Smooth muscle cell (in vitro differentiated cells): Measurements from ENCODE around the gene LRRC4. TPM values are rescaled to one million over a fixed set of nuclear protein-coding genes. Genes with fewer than 3 reads are reported as not detected.

ENCODE experiments used
- DNase-seq: peaks from one replicate; lab custom pipeline; 2025; ENCODE audit not compliant: unreplicated experiment; lab: John Stamatoyannopoulos, UW
- H2AFZ ChIP-seq: fragments of 200-600 bp; sonication (generic); 2 replicates; pipeline ENCODE4 v1.6.0; 2016; ENCODE audit warnings: antibody characterized with exemption, low read depth, mild to moderate bottlenecking
- H3F3A ChIP-seq: fragments of 200-600 bp; sonication (generic); 2 replicates; pipeline ENCODE4 v1.6.0; 2017; ENCODE audit warnings: antibody characterized with exemption, low read depth
- H3K27ac ChIP-seq: fragments of 200-600 bp; sonication (generic); 2 replicates; pipeline ENCODE4 v1.5.1; 2016; ENCODE audit warnings: low read depth, mild to moderate bottlenecking
- H3K27me3 ChIP-seq: fragments of 200-600 bp; sonication (generic); 2 replicates; pipeline ENCODE4 v1.6.1; 2016; ENCODE audit warnings: low read depth, mild to moderate bottlenecking
- H3K36me3 ChIP-seq: fragments of 200-600 bp; sonication (generic); 2 replicates; pipeline ENCODE4 v1.5.1; 2016; ENCODE audit warnings: low read depth
- H3K4me1 ChIP-seq: fragments of 200-600 bp; sonication (generic); 2 replicates; pipeline ENCODE4 v1.5.1; 2016; ENCODE audit warnings: low read depth
- H3K4me2 ChIP-seq: fragments of 200-600 bp; sonication (generic); 2 replicates; pipeline ENCODE4 v1.6.0; 2016; ENCODE audit warnings: mild to moderate bottlenecking
- H3K4me3 ChIP-seq: fragments of 200-600 bp; sonication (generic); 2 replicates; pipeline ENCODE4 v1.5.1; 2016; ENCODE audit warnings: mild to moderate bottlenecking
- H3K79me2 ChIP-seq: fragments of 200-600 bp; sonication (generic); 2 replicates; pipeline ENCODE4 v1.6.0; 2016; ENCODE audit warnings: low read depth, mild to moderate bottlenecking
- H3K9ac ChIP-seq: fragments of 200-600 bp; sonication (generic); 2 replicates; pipeline ENCODE4 v1.6.0; 2016; ENCODE audit warnings: low read depth
- H3K9me3 ChIP-seq: fragments of 200-600 bp; sonication (generic); replicated peaks from 2 replicates; pipeline ENCODE4 v1.5.1; 2016; ENCODE audit warnings: low read depth
- H4K20me1 ChIP-seq: fragments of 200-600 bp; sonication (generic); 2 replicates; pipeline ENCODE4 v1.6.0; 2016; ENCODE audit warnings: low read depth
- WGBS: methylation state at CpG from one replicate; pipeline ENCODE4 v1.1.7; 2016; ENCODE audit warnings: low lambda C conversion rate; 5-methylcytosine and 5-hydroxymethylcytosine counted together
- polyA plus RNA-seq: library from polyadenylated mRNA; unstranded; fragments of >200 nt; fragmentation: Nextera tagmentation; extraction: Ambion mirVana; gene quantifications from 2 replicates; pipeline ENCODE4 v1.2.1, GENCODE V29; 2016
- total RNA-seq: library from RNA; depleted of rRNA; stranded (reverse); fragments of >200 nt; gene quantifications from 2 replicates; pipeline ENCODE4 v1.2.3, GENCODE V29; 2014
- TF ChIP-seq, protein P1 (sequence below): fragments of 200-600 bp; sonication (generic); IDR thresholded peaks from 2 replicates; pipeline ENCODE4 v1.5.1; 2017; ENCODE audit warnings: borderline replicate concordance, mild to moderate bottlenecking, antibody characterized with exemption; ENCODE audit not compliant: insufficient read depth, poor library complexity, severe bottlenecking

The LRRC4 gene
- total and polyA plus RNA-seq, 2 experiments from 2014 or later, result not detected

DNA sequence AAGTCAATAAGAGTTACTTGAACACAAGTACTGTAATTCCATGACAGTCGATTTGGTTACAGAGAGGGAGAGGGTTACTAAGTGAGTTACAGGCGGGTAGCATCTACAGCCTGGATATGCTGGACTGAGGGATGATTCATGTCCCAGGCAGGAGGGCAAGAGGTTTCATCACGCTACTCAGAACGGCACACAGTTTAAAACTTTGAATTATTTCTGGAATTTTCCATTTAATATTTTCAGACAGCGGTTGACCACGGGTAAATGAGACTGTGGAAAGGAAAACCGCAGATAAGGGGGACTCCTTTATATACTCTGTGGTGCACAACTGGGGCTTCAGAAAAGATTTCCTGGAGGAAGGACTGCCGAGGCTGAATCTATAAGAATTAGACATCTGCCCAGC lies 25.7 kb upstream of the LRRC4 start:
- Histone ChIP-seq H2AFZ (no peak overlapping the region), H3K79me2 (no peaks in the 10 kb centered on the region), H3K4me3 (no peak overlapping the region), H4K20me1 (peaks cover 100% of the 10 kb centered on the region), H3K36me3 (no peaks in the 10 kb centered on the region), H3K9me3 (no peaks in the 10 kb centered on the region), H3F3A (no peaks in the 10 kb centered on the region), H3K4me2 (peak overlapping the region; percentile 54), H3K4me1 (peaks cover 10% of the 10 kb centered on the region), H3K27me3 (no peaks in the 10 kb centered on the region), H3K9ac (no peak overlapping the region), H3K27ac (peak overlapping the region; percentile 56)
- 20% methylated on average over 8 of the region's 8 CpGs for WGBS
- TF ChIP-seq, protein P1, sequence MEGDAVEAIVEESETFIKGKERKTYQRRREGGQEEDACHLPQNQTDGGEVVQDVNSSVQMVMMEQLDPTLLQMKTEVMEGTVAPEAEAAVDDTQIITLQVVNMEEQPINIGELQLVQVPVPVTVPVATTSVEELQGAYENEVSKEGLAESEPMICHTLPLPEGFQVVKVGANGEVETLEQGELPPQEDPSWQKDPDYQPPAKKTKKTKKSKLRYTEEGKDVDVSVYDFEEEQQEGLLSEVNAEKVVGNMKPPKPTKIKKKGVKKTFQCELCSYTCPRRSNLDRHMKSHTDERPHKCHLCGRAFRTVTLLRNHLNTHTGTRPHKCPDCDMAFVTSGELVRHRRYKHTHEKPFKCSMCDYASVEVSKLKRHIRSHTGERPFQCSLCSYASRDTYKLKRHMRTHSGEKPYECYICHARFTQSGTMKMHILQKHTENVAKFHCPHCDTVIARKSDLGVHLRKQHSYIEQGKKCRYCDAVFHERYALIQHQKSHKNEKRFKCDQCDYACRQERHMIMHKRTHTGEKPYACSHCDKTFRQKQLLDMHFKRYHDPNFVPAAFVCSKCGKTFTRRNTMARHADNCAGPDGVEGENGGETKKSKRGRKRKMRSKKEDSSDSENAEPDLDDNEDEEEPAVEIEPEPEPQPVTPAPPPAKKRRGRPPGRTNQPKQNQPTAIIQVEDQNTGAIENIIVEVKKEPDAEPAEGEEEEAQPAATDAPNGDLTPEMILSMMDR, result no peak
- no peak for DNase-seq

DNA sequence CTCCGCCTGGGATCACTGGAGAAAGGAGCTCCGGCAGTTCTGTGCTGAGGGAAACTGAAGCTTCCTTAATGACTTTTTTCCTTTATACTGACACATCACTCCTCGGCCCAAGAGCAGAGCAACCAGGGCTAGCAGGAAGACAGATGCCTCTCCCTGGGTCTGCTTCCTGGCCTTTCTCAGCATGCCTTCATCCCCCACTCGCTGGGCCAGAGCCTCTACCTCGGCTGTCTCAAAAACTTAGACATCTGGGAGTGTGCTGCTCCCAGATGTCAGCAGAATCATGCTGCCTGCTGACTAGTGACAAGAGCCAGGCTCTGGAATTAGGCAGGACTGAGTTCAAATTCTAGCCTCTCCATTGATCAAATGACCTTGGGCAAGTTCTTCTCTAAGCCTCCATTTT lies 24.4 kb upstream of the LRRC4 start:
- Histone ChIP-seq H3K36me3 (no peaks in the 10 kb centered on the region), H3K27ac (no peak overlapping the region), H3K9me3 (no peaks in the 10 kb centered on the region), H3F3A (no peaks in the 10 kb centered on the region), H3K79me2 (no peaks in the 10 kb centered on the region), H3K9ac (no peak overlapping the region), H3K4me1 (peaks cover 7% of the 10 kb centered on the region), H3K27me3 (no peaks in the 10 kb centered on the region), H3K4me2 (no peak overlapping the region), H3K4me3 (no peak overlapping the region), H2AFZ (no peak overlapping the region), H4K20me1 (peaks cover 100% of the 10 kb centered on the region)
- TF ChIP-seq, protein P1, result no peak
- no peak for DNase-seq
- WGBS, result 41% methylated on average over 5 of the region's 5 CpGs

DNA sequence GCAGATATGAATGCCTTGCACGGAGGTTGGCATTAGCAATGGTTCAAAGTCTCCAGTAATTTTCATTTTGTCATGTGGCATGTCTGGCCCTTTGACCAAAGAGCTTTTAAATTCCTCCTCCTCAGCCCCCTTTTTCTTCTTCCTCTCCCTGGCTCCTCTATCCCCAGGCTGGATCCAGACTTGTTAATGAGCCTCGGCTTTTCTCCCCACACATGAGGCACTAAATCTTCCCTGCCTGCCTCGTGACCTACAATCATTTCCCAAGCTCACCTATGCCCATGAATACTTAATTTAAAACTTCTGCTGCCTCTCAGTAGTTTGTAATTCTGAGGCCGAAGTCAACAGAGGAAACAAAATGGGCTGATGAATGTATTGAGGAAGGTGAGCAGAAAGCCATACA lies 23.3 kb upstream of the LRRC4 start:
- Histone ChIP-seq H4K20me1 (peaks cover 100% of the 10 kb centered on the region), H3K9ac (no peak overlapping the region), H3K4me2 (no peak overlapping the region), H3K27ac (no peak overlapping the region), H3K36me3 (no peaks in the 10 kb centered on the region), H2AFZ (no peak overlapping the region), H3K9me3 (no peaks in the 10 kb centered on the region), H3K4me3 (no peak overlapping the region), H3F3A (no peaks in the 10 kb centered on the region), H3K27me3 (no peaks in the 10 kb centered on the region), H3K79me2 (no peaks in the 10 kb centered on the region), H3K4me1 (peaks cover 7% of the 10 kb centered on the region)
- no peak for DNase-seq
- TF ChIP-seq, protein P1, result no peak
- 90% methylated on average over 4 of the region's 4 CpGs for WGBS

DNA sequence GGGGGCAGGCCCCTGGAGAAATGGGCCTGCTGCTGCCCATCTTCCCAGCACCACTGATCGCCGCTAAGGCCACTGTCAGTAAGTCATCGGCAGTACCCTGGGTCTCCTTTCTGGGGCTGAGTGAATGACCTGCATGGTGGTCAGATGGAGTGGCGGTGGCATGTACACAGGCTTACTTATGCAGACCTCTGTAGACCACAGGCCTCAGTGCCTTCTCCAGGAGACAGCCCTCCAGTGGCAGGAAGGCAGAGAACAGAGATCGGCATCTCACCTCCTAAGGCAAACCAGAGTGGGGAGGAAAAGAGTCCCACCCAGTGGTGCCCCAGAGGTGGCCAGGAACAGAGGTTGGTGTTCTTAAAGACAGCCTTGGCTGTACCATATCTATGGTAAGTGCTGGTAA lies 22.8 kb upstream of the LRRC4 start:
- Histone ChIP-seq H3F3A (no peaks in the 10 kb centered on the region), H3K27me3 (no peaks in the 10 kb centered on the region), H3K36me3 (no peaks in the 10 kb centered on the region), H3K9me3 (no peaks in the 10 kb centered on the region), H3K4me3 (no peak overlapping the region), H3K79me2 (no peaks in the 10 kb centered on the region), H4K20me1 (peaks cover 100% of the 10 kb centered on the region), H3K4me1 (peaks cover 7% of the 10 kb centered on the region), H3K27ac (no peak overlapping the region), H3K9ac (no peak overlapping the region), H3K4me2 (no peak overlapping the region), H2AFZ (no peak overlapping the region)
- no peak for DNase-seq
- 91% methylated on average over 5 of the region's 5 CpGs for WGBS
- TF ChIP-seq, protein P1, result no peak
